ENCODE results near the gene NET1.
A peak's percentile ranks its signal among the peaks of the same experiment; 100 is the strongest.

Gene NET1

GRCh38 chr10:5443429-5443828 is 31.1 kb downstream of the NET1 start:
- DNase-seq: no peak

GRCh38 chr10:5445006-5445405 is 32.6 kb downstream of the NET1 start:
- DNase-seq: no peak

- DNase-seq: peak; percentile 65
Measured at GRCh38 chr10:5446390-5446926, 34.1 kb downstream of the NET1 start.

- DNase-seq: no peak
Measured at GRCh38 chr10:5447056-5447455, 34.7 kb downstream of the NET1 start.

GRCh38 chr10:5447611-5448071 is 35.3 kb downstream of the NET1 start:
- no peak for DNase-seq

GRCh38 chr10:5448333-5449001 is 36.1 kb downstream of the NET1 start:
- DNase-seq: no peak

GRCh38 chr10:5449227-5449626 is 36.9 kb downstream of the NET1 start:
- DNase-seq: no peak

- peak; percentile 60 for DNase-seq
Measured at GRCh38 chr10:5449823-5450222, 37.5 kb downstream of the NET1 start.

- DNase-seq: no peak
Measured at GRCh38 chr10:5450605-5451384, 38.4 kb downstream of the NET1 start.

- DNase-seq: no peak
Measured at GRCh38 chr10:5453749-5454489, 41.6 kb downstream of the NET1 start.

- DNase-seq: no peak
Measured at GRCh38 chr10:5456563-5456962, 44.2 kb downstream of the NET1 start.

- DNase-seq: no peak
Measured at GRCh38 chr10:5457741-5458140, 45.4 kb downstream of the NET1 start.

- DNase-seq: no peak
Measured at GRCh38 chr10:5458425-5458824, 46.1 kb downstream of the NET1 start.

GRCh38 chr10:5458949-5459747 is 46.8 kb downstream of the NET1 start:
- DNase-seq: no peak

- DNase-seq: no peak
Measured at GRCh38 chr10:5460468-5461202, 48.3 kb downstream of the NET1 start.

- DNase-seq: no peak
Measured at GRCh38 chr10:5461203-5461588, 48.8 kb downstream of the NET1 start.

GRCh38 chr10:5461914-5462840 is 49.8 kb downstream of the NET1 start:
- peak; percentile 2 for DNase-seq

GRCh38 chr10:5462841-5463293 is 50.5 kb downstream of the NET1 start:
- DNase-seq: no peak

GRCh38 chr10:5464546-5464945 is 52.2 kb downstream of the NET1 start:
- no peak for DNase-seq

GRCh38 chr10:5465976-5466450 is 53.7 kb downstream of the NET1 start:
- DNase-seq: no peak
